CD4-positive, alpha-beta T cell treated with Interleukin-15 for 4 hours (primary cell): ENCODE measurements around the gene ANKRD6.
"Not testable (repeated sequence)": the region's sequence is repeated elsewhere in the genome, so short reads cannot be mapped to it uniquely, and the experiment has no call there.

ENCODE experiments used
- DNase-seq: peaks from one replicate; pipeline ENCODE4 v3.0.0-alpha.2; 2020; ENCODE audit warnings: low spot score

Gene ANKRD6

DNA sequence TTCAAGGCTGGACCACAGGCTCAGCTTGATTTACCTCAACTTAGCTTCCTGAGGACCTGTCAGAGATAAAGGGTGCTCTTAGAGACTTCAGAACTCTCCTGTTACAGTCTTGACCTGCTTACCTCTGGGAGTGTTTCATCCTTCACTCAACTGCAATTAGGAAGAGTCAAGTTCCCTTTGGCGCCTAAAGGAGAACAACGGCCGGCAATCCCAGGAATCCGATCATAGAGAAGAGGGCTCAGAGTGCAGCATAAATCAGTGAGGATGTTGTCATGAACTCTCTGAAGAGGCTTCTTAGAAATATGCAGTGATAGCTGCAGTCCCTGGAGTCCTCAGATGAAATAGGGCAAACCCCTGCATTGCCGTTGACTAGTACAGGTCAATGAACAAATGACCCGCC is 169.2 kb downstream of the ANKRD6 start:
- no peak for DNase-seq

DNA sequence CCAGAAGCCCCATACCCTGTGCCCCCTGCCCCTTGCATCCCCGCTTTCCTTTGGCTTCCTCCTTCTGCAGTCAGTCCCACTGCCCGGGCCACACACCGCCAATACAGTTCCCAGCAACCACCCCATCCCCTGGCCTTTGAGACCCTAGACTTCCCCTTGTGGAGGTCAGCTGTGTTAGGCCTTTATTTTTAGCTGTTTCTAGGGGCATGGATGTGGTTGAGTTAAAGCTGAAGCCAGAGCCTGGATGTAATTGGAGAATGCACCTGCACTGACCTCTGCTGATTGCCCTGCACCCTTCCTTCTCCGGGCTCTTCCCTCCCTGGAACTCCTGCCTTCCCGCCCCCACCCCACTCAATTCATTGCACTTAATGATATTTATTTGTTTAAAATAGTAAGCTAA is 171.7 kb downstream of the ANKRD6 start:
- no peak for DNase-seq

DNA sequence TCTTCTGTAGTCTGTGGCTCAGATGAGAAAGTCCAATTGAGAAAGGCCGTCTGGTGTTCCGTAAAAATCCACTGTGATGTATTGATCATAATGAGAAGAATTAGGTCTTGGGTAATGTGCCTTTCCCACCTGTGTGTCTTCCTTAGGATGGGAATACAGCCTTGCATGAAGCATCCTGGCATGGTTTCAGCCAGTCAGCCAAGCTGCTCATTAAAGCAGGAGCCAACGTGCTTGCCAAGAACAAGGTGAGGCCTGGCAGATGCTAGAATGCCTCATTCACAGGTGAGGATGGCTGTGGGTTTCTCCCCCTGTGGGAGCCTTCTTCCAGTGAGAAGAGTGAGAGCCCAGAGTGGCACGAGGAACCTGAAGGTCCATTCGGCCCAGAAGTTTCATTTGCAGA is 172.9 kb downstream of the ANKRD6 start:
- DNase-seq, result no peak

DNA sequence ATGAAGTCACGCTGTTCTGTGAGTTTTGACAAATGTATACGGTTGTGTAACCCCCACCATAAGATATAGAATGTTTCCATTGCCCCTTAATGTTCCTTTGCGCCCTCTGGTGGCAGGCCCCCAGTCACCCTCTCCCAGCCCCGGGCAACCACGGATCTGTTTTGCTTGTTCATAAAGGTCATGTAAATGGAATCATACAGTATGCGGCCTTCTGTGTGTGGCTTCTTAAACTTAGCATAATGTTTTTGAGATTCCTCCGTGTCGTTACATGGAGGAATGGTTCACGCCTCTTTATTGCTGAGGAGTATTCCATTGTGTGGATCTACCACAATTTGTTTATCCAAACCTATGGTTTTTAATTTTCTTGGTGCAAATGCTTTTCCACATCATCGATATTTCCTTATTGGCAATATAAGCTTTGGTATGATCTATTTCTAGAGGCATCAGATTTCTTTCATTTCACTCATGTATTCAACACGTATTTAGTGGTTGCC is 177.2 kb downstream of the ANKRD6 start:
- DNase-seq, result peak; percentile 78

DNA sequence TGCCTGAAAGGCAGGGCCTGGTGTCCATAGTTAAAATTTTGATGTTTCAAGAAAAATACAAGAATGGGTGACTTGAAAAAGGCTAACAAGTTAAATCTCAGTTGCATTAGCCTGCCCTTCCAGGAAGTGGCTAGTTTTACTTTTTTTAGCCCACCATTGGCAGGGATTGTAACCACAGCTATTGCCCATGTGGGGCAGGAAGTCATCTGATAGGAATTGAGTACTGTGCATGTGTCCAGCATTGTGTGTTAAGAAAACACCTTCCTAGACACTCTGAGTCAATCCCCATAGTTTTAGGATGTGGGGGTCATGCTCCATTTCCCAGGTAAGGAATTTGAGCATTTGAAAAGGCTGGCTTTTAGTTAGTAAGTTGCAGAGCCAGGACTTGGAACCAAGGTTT is 178.7 kb downstream of the ANKRD6 start:
- no peak for DNase-seq

DNA sequence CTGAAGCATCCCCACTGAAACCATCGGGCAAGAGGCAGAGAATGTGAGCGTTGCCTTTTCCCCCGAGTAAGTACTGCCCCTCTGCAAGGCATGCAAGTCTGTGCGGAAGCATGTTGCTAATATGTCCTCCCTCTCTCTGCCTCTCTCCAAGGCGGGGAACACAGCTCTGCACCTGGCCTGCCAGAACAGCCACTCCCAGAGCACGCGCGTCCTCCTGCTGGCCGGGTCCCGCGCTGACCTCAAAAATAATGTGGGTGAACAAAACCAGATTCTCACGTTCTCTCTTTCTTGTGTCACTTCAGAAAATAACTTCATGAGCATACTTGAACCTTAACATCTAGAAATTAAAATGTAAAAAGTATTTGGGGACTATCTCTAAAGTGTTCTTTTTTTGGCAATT is 179.2 kb downstream of the ANKRD6 start:
- DNase-seq, result no peak

DNA sequence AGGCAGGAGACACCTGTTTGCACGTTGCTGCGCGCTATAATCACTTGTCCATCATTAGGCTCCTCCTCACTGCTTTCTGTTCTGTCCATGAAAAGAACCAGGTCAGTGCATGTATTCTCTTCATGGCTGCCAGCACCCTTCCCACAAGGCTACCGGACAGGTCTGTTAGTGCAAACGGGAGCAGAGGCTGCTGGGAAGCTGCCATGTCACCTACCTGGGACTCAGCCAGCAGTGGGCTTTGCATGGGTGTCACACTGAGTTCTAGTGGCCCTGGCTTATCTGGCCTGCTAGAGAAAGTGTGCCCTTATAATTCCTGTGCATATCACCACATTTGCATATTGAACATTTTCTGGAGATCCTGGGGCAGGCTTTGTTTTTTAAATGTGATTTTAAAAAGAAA is 180.8 kb downstream of the ANKRD6 start:
- DNase-seq, result no peak

DNA sequence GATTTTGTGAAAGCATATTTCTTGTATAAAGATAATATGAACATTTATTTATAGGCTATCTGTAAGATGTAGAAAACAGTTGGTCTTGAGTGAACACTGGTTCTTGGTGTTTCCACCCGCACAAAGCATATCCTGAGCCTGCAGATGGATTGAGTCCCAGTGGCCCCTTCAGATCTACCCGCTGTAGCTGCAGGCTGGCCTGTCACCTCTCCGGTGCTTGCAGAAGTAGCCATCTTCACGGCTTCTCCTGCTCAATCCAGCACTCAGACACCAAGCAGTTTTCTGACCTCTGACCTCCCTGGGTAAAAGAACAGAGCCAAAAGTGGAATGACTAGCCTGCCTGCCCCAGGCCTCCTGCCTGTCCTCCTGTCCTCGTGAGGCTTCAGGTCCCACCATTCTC is 182.9 kb downstream of the ANKRD6 start:
- no peak for DNase-seq

DNA sequence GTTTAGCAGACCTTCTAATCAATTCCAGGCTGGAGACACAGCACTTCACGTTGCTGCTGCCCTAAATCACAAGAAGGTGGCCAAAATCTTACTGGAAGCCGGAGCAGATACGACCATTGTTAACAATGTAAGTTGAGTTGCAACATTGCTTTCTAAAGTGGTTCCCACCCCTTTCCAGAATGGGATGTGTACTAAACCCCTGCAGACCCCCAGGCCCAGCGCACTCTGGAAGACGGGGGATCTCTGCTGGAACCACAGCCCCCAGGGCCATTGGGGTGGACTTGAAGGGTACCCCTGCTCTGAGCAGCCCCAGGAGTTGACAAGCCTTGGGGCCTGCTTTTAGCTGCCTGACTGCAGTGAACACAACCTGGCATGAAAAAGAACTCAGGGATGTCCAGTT is 183.6 kb downstream of the ANKRD6 start:
- no peak for DNase-seq

DNA sequence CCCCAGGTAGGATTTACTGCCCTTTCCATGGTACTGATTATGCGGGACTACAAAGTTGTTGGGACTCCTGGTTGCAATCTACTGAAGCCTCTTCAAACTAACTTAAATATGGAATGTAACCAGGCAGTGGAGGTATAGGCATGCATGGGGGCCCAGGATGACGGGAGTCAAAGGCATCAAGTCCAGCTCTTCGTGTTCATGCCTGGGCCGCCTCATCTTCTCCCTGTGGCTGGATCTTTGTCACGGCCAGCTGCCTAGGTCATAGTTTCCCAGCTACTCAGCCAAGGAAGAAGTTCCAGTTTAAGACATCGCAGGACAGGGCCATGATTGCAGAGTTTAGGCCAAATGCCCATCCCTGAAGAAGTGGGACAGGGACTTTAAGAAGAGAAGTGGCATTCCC is 185.1 kb downstream of the ANKRD6 start:
- no peak for DNase-seq

DNA sequence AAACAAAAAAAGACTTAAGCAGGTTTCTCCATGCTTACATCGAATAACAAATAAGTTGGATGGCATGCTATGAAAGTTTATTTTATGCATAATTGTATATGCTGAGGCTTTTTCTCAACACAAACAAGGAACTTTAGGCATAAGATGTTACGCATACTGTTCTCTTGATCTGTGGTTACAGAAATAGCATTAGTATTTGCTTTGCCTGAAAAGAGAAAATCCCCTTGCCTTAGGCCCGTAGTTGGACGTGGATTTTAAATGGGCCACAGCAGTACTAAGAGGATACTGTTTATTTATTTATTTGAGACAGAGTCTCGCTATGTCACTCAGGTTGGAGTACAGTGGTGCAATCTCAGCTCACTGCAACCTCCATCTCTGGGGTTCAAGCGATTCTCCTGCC is 186.6 kb downstream of the ANKRD6 start:
- DNase-seq, result no peak

DNA sequence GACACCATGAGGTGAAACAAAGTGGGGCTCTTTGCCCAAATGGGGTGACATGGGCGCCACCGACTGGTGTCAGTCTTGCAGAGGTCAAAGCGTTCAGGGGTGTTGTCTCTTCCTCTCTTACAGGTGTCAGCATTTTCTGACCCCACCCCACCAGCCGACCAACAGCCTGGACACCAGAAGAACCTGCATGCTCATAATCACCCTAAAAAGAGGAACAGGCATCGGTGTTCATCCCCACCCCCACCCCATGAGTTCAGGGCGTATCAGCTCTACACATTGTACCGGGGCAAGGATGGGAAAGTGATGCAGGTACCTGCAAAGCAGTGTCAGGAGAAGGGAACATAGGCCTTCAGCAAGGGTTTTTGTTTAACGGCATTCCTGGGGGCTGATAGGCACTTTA is 190.8 kb downstream of the ANKRD6 start:
- DNase-seq, result no peak

DNA sequence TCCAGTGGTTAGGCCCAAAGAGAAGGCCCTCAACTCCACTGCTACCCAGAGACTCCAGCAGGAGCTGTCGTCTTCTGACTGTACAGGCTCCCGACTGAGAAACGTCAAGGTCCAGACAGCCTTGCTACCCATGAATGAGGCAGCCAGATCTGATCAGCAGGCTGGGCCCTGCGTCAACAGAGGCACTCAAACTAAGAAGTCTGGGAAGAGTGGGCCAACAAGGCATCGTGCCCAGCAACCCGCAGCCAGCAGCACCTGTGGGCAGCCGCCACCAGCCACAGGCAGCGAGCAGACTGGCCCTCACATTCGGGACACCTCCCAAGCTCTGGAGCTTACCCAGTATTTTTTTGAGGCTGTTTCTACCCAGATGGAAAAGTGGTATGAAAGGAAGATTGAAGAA is 197.5 kb downstream of the ANKRD6 start:
- DNase-seq, result no peak

DNA sequence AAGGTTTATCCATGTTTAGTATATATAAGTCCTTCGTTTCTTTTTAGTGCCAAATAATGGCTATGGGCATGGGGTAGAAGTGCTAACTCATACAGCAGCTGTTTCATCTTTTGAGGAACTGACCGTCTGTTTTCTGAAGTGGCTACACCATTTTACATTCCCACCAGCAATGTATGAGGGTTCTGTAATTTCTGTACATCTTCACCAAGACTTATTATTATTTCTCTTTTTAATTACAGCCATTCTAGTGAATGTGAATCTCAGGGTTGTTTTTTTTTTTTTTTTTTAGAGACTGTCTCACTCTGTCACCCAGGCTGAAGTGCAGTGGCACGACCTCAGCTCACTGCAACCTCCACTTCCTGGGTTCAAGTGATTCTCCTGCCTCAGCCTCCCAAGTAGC is 203.5 kb downstream of the ANKRD6 start:
- not testable (repeated sequence) for DNase-seq

DNA sequence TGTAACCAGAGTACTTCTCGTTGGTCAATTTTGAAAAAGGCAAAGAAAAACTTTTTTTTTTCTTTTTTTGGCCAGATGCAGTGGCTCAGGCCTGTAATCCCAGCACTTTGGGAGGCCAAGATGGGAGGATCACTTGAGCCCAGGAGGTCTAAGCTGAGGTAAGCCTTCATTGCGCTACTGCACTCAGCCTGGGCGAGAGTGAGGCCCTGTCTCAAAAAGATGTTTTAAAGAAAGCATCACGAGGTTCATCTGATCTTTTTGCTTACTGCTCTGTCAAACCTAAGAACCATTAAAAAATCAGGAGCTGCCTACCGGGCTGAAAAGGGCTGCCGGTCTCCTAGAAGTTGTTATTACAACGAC is 205.0 kb downstream of the ANKRD6 start:
- DNase-seq, result no peak

DNA sequence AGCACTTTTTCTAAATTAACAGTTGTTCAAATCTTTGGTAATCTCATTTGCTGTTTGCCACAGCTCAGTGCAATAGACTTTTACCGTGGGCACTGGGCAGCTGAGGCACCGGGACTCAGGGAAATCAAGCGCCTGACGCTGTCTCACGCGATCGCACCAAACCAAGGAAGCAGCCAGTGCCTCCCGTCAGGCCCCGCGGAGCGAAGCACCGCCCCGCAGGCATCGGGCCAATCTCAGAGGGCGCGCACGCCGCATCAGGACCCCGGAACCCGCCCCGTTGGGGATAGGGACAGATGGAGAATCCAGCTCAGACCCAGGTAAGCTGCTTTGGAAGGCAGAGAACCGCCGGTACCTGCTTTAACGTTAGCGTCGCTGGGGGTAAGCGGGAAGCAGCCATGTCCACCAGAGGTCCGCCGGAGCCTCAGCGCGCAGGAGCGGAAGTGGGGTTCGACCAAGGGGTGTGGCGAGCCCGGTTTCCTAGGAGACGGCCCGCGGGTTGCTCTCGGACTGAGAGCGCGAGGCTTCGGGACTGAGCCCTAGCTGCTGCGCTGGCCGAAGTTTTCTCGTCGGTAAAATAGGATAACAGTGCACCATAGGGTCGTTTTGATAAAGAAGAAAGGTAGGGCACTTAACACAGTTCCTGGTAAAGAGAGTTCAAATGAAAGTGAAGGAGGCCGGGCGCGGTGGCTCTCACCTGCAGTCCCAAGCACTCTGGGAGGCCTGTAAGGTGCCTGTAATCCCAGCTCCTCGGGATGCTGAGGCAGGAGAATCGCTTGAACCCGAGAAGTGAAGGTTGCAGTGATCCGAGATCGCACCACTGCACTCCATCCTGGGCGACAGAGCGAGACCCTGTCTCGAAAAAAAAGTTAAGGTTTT is 205.6 kb downstream of the ANKRD6 start, which contains the start of gene LYRM2:
Gene LYRM2 (minus strand): TSS at position 428 of the 876 bp plus-strand sequence. CDS start 31 bp downstream, at position 397.
- DNase-seq, result peak; percentile 88

DNA sequence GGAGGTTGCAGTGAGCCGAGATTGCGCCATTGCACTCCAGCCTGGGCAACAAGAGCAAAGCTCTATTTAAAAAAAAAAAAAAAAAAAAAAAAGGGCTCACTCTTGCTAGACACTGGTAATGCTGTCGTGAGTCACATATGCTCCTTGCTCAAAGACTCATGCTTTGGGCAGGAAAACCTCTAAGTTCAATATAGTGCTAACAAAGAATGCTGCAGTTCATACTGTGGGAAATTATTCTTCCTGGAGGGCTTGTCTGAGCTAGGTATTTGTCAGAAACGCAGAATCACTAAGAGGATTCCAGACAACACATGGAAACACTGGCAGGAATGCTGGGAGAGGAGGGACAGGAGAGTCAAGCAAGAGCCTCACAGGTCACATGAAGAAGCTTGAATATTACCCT is 207.9 kb downstream of the ANKRD6 start:
- DNase-seq, result no peak

DNA sequence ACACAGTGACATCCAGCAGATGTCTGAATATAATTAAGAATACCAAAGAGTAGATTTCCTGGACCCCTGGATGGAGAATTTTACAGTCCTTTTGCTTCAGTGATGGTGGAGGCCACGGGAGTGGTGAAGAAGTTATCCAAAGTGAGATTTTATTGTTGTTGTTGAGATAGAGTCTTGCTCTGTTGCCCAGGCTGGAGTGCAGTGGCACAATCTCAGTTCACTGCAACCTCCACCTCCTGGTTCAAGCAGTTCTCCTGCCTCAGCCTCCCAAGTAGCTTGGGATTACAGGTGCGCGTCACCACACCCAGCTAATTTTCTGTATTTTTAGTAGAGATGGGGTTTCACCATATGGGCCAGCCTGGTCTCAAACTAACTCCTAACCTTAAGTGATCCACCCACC is 208.6 kb downstream of the ANKRD6 start:
- not testable (repeated sequence) for DNase-seq

DNA sequence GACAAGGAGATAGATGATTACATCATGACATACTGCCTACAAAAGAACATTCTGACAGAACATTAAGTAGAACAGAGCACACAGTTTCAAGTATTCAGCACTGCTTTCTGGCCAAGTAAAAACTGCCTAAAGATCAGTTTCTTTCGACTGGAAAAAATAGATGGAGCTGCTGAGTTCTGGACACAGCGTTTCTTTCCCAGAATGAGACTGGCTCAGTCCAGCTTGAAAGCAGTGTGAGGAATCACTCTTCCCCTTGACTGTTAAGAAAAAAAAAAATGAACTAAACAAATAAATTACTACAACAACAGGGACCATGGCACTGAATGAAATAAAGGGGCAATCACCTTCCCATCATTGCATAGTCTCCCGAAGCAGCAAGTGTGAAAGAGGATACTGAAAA is 210.0 kb downstream of the ANKRD6 start:
- no peak for DNase-seq

DNA sequence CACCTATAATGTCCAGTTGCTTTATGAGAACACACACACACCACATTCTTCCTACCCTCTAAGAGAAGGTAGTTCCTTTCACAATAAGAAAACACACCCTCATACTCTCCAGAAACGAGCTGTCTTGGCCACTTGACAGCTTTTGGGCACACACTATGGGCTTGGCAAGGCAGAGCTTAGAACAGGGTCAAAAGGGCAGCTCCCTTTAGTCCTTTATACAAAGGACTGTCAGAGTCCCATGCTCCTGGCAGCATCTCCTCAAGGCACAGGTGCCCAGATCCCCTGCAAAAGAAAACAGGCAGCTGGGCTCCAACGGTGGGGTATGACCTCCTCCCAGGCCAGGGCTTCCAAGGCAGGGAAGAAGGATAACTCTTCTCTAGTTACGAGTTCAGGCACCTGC is 210.5 kb downstream of the ANKRD6 start:
- no peak for DNase-seq

DNA sequence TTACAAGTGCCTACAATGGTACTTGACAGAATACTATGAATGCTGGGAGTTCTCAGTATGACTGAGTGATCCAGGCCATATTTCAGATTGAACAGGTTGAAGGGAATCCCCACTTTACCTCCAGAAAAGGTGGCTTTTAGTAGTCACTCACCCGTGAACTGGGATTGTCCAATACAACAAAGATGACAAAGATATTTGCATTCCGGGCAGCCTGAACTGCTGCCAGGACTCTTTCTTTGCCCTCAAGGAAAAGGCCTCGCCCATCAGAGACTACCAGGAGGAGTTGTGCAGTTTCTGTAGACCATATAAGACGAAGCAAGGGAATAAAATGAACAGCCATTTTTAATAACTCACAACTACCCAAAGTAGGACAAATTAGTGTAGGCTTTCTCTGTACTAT is 211.9 kb downstream of the ANKRD6 start:
- DNase-seq, result no peak

DNA sequence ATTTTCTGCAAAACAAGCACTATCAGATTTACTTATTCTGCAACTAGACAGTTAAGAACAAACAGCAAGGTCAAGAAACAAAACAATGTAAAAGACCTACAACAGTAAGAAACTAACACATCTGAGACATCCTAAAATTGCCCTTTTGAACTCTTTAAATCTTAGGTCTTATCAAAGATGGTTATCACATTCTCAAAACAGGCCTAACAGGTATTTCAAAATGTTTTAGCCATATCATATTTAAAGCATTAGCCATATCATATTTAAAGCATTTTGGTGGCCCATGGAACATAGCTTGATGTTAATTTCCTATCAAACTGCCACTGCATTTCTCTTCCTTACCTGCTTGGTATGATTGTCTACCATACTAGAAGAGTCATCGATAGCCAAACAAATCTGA is 216.7 kb downstream of the ANKRD6 start:
- no peak for DNase-seq

DNA sequence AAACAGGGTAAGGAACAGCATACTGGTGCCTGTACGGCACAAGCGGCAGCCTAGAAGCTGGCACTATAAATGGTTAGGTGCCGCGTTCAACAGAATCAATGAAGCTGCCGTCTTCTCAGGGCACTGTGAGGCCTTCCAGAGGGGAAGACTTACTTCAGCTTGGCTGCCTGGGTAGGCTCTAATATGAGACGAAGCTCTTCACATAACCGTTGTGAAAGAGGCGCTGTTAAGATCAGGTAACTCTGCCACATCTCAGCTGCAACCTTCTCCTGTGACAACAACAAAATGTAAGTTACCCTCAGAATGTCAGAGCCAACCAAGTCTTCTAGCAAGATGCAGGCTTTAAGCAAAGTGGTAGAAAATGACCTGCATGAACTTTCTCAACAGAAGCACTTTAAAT is 217.6 kb downstream of the ANKRD6 start:
- DNase-seq, result no peak

DNA sequence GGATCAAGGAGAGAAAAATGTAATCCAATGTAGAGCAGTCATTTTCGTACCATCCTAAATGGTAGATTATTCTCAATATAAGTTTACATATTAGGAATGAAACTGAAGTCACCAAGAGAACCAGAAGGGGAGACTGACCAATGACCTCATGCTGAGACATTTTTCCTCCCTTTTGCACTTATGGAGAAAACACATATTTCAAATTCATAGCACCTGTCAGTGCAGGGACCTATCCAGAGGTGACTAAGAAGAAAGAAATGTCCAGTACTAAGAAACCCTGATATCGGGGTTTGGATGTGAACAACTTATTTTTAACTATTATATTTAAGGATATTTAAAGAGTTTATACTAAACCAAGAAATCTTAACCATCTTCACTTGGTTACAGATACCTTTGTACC is 222.2 kb downstream of the ANKRD6 start:
- DNase-seq, result no peak
